Keratinocyte (primary cell): ENCODE measurements around the gene CALHM1.

Experiments used
- EZH2 ChIP-seq: IDR thresholded peaks from one replicate; pipeline ENCODE4 v1.6.1; 2012; ENCODE audit warnings: inconsistent platforms, mild to moderate bottlenecking, low read length, moderate library complexity
- TF ChIP-seq, protein P1 (sequence below), 3 experiments: IDR thresholded peaks in 1 of 3; conservative IDR thresholded peaks in 1 of 3; optimal IDR thresholded peaks in 1 of 3; 2 replicates in 2 of 3; 3 replicates in 1 of 3; pipeline versions ENCODE3 to v1.5.1; 2011; ENCODE audit warnings: low read length in 3 of 3, mild to moderate bottlenecking in 3 of 3, moderate library complexity in 2 of 3, control low read depth in 1 of 3, inconsistent platforms in 1 of 3; ENCODE audit not compliant: insufficient read depth in 2 of 3; ENCODE audit errors: extremely low read depth in 1 of 3

GRCh38 chr10:103450201-103450695 lies 8.5 kb downstream of the CALHM1 start:
- TF ChIP-seq, protein P1, sequence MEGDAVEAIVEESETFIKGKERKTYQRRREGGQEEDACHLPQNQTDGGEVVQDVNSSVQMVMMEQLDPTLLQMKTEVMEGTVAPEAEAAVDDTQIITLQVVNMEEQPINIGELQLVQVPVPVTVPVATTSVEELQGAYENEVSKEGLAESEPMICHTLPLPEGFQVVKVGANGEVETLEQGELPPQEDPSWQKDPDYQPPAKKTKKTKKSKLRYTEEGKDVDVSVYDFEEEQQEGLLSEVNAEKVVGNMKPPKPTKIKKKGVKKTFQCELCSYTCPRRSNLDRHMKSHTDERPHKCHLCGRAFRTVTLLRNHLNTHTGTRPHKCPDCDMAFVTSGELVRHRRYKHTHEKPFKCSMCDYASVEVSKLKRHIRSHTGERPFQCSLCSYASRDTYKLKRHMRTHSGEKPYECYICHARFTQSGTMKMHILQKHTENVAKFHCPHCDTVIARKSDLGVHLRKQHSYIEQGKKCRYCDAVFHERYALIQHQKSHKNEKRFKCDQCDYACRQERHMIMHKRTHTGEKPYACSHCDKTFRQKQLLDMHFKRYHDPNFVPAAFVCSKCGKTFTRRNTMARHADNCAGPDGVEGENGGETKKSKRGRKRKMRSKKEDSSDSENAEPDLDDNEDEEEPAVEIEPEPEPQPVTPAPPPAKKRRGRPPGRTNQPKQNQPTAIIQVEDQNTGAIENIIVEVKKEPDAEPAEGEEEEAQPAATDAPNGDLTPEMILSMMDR (optimal IDR thresholded peaks at IDR 0.05 in 1 of 3, IDR thresholded peaks at IDR 0.05 in 1 of 3, conservative IDR thresholded peaks at IDR 0.05 in 1 of 3; ENCODE audit: extremely low read depth in 1 of 3, insufficient read depth in 2 of 3, low read length in 3 of 3): no peak
- TF ChIP-seq EZH2: no peak
